PC-3 (cell line): ENCODE measurements around the gene WDR3. TPM values are rescaled to one million over a fixed set of nuclear protein-coding genes. Genes with fewer than 3 reads are reported as not detected.

Source experiments
- ATAC-seq: fragments of 200-7000 bp; cut with Tn5 transposase; 2 replicates; pipeline ENCODE4 v1.9.1; 2020; ENCODE audit warnings: mild to moderate bottlenecking, moderate library complexity
- BruUV-seq: library from RNA; stranded (reverse); fragments of 400-500 nt; replicated peaks from 2 replicates; lab custom pipeline; 2021; lab: Mats Ljungman, UMichigan
- CTCF ChIA-PET: fragments of 300-600 bp; sonication (Branson Sonifier 250); formaldehyde crosslinking; loops from one replicate; lab custom pipeline; 2022; ENCODE audit warnings: antibody characterized with exemption; lab: Charles Lee
- POLR2A ChIA-PET: fragments of 300-600 bp; sonication (Branson Sonifier 250); formaldehyde crosslinking; loops from one replicate; lab custom pipeline; 2022; ENCODE audit warnings: antibody characterized with exemption; ENCODE audit not compliant: unreplicated experiment; lab: Charles Lee
- DNase-seq: peaks from one replicate; pipeline ENCODE4 v3.0.0-alpha.2; 2015
- H2AFZ ChIP-seq: fragments of 300-600 bp; sonication (generic); 2 replicates; pipeline ENCODE4 v1.6.0; 2016; ENCODE audit warnings: antibody characterized with exemption, low read length
- H3F3A ChIP-seq: fragments of 300-600 bp; sonication (generic); one replicate; pipeline ENCODE4 v1.6.0; 2017; ENCODE audit warnings: antibody characterized with exemption, low read length, control low read depth, mild to moderate bottlenecking; ENCODE audit not compliant: unreplicated experiment
- H3K27ac ChIP-seq: fragments of 300-600 bp; sonication (generic); 2 replicates; pipeline ENCODE4 v1.5.1; 2016; ENCODE audit warnings: mild to moderate bottlenecking, low read length
- H3K27me3 ChIP-seq: fragments of 300-600 bp; sonication (generic); 2 replicates; pipeline ENCODE4 v1.6.1; 2016; ENCODE audit warnings: low read length, mixed read lengths
- H3K36me3 ChIP-seq: fragments of 300-600 bp; sonication (generic); 2 replicates; pipeline ENCODE4 v1.6.1; 2016; ENCODE audit warnings: low read depth, mixed run types, low read length, mixed read lengths
- H3K4me1 ChIP-seq: fragments of 300-600 bp; sonication (generic); 2 replicates; pipeline ENCODE4 v1.5.1; 2016; ENCODE audit warnings: low read length; ENCODE audit not compliant: insufficient read depth
- H3K4me2 ChIP-seq: fragments of 300-600 bp; sonication (generic); 2 replicates; pipeline ENCODE4 v1.6.0; 2016; ENCODE audit warnings: low read length
- H3K4me3 ChIP-seq: fragments of 300-600 bp; sonication (generic); 2 replicates; pipeline ENCODE4 v1.5.1; 2016; ENCODE audit warnings: mild to moderate bottlenecking, low read length, mixed read lengths
- H3K79me2 ChIP-seq: fragments of 300-600 bp; sonication (generic); 2 replicates; pipeline ENCODE4 v1.6.1; 2017; ENCODE audit warnings: low read length, mixed read lengths
- H3K9ac ChIP-seq: fragments of 300-600 bp; sonication (generic); 2 replicates; pipeline ENCODE4 v1.6.0; 2016; ENCODE audit warnings: mild to moderate bottlenecking, low read length
- H3K9me2 ChIP-seq: fragments of 300-600 bp; sonication (generic); replicated peaks from 2 replicates; pipeline ENCODE4 v1.6.1; 2016; ENCODE audit warnings: mixed run types, low read length, mixed read lengths
- H3K9me3 ChIP-seq: fragments of 300-600 bp; sonication (generic); 2 replicates; pipeline ENCODE4 v1.6.1; 2016; ENCODE audit warnings: low read length, mixed read lengths
- H4K20me1 ChIP-seq: fragments of 300-600 bp; sonication (generic); 2 replicates; pipeline ENCODE4 v1.6.1; 2016; ENCODE audit warnings: low read length, mixed read lengths
- CTCF ChIP-seq: fragments of 300-600 bp; sonication (generic); conservative IDR thresholded peaks from 2 replicates; pipeline ENCODE4 v1.5.1; 2017; ENCODE audit warnings: antibody characterized with exemption, low read depth, mild to moderate bottlenecking, low read length
- EZH2 ChIP-seq: fragments of 300-600 bp; sonication (generic); IDR thresholded peaks from one replicate; pipeline ENCODE4 v1.6.1; 2017; ENCODE audit warnings: antibody characterized with exemption, mild to moderate bottlenecking, low read length; ENCODE audit not compliant: unreplicated experiment
- EZH2phosphoT487 ChIP-seq: fragments of 300-600 bp; sonication (generic); IDR thresholded peaks from 2 replicates; pipeline ENCODE4 v1.6.1; 2018; ENCODE audit warnings: mild to moderate bottlenecking, antibody characterized with exemption, low read length, borderline replicate concordance
- intact Hi-C: fragments of 100-400 bp; cut with micrococcal nuclease; formaldehyde crosslinking; loops from 2 replicates; pipeline ENCODE4 v1.9.0; 2023
- total RNA-seq: library from RNA; depleted of rRNA; stranded (reverse); fragments of >200 nt; gene quantifications from 2 replicates; pipeline ENCODE4 v1.2.3, GENCODE V29; 2014

WDR3 gene
- total RNA-seq, 1 experiment from 2014 or later, result 57.8 TPM

DNA sequence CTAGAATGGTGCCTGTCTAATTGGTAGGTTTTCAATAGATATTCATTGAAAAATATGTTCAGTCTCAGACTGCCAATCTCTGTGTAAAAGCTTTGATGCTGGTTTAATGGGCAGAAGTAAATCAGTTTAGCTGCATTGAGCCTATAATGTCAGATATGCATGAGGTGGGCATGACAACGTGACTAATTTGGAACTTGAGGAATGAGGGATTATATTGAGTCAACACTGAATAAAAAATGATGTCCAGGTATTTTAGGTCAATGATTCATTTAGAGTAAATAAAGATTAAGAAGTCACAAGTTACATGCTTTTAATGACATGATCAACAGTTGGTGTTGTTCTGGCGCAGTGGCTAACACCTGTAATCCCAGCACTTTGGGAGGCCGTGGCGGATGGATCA lies 3.0 kb downstream of the WDR3 start:
- 0 out of 2 replicates have a peak overlapping the region, but pooled peaks have one; percentile 2 for H3K27ac ChIP-seq
- no peak for TF ChIP-seq CTCF
- no peak for TF ChIP-seq EZH2phosphoT487
- no peak for TF ChIP-seq EZH2
- H2AFZ ChIP-seq, result no peak overlapping the region
- H3K4me3 ChIP-seq, result peak overlapping the region; percentile 86; the same call in 1 of the 2 replicates
- no peaks in the 10 kb centered on the region for H3F3A ChIP-seq
- peak overlapping the region; percentile 90 for H3K4me2 ChIP-seq
- DNase-seq, result peak; percentile 69
- CTCF ChIA-PET, result no interaction called here
- no TSS peak for BruUV-seq
- H3K4me1 ChIP-seq, result peaks cover 35% of the 10 kb centered on the region
- H3K9me2 ChIP-seq, result no peaks in the 10 kb centered on the region
- intact Hi-C loops, result no loop called here
- POLR2A ChIA-PET, result no interaction called here
- ATAC-seq, result peak; percentile 10
- H3K9ac ChIP-seq, result no peak overlapping the region
- H4K20me1 ChIP-seq, result peaks cover 30% of the 10 kb centered on the region
- peaks cover 32% of the 10 kb centered on the region; the same call in 1 of the 2 replicates for H3K36me3 ChIP-seq
- no peaks in the 10 kb centered on the region for H3K9me3 ChIP-seq
- H3K27me3 ChIP-seq, result no peaks in the 10 kb centered on the region
- peaks cover 72% of the 10 kb centered on the region for H3K79me2 ChIP-seq

DNA sequence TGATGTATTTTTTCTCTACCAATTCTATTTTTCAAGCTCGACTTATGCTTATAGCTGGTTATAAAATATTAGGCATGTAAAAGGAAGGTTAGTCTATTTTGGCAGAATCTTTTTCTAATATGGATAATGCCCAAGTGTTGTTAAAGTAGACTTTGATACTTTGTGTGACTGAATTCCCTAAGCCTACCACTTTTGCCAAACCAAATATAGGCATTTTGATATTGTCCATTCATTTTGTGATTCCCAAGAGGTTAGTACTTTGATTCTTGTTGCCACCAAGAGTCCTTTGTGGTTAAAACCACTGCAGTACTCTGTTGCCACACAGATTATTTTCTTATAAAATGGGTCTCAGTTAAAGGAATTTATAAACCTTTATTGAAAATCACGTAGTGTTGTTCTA lies 4.2 kb downstream of the WDR3 start:
- H4K20me1 ChIP-seq, result peaks cover 22% of the 10 kb centered on the region
- no peak overlapping the region for H3K27ac ChIP-seq
- H3K4me2 ChIP-seq, result no peak overlapping the region
- no peaks in the 10 kb centered on the region for H3F3A ChIP-seq
- CTCF ChIA-PET, result no interaction called here
- H3K79me2 ChIP-seq, result peaks cover 60% of the 10 kb centered on the region
- peaks cover 26% of the 10 kb centered on the region for H3K4me1 ChIP-seq
- DNase-seq (no peak), ATAC-seq (no peak)
- H2AFZ ChIP-seq, result no peak overlapping the region
- TF ChIP-seq CTCF (no peak), EZH2 (no peak), EZH2phosphoT487 (no peak)
- no peak overlapping the region for H3K9ac ChIP-seq
- no peaks in the 10 kb centered on the region for H3K27me3 ChIP-seq
- intact Hi-C loops, result no loop called here
- no TSS peak for BruUV-seq
- POLR2A ChIA-PET, result no interaction called here
- no peaks in the 10 kb centered on the region for H3K9me3 ChIP-seq
- H3K36me3 ChIP-seq, result peaks cover 43% of the 10 kb centered on the region
- no peak overlapping the region for H3K4me3 ChIP-seq
- H3K9me2 ChIP-seq, result no peaks in the 10 kb centered on the region

- Histone ChIP-seq H4K20me1 (no peaks in the 10 kb centered on the region), H3K36me3 (peaks cover 82% of the 10 kb centered on the region), H3K27me3 (no peaks in the 10 kb centered on the region), H3K9me3 (no peaks in the 10 kb centered on the region), H3F3A (no peaks in the 10 kb centered on the region), H3K9me2 (no peaks in the 10 kb centered on the region), H2AFZ (no peak overlapping the region), H3K4me2 (no peak overlapping the region), H3K27ac (no peak overlapping the region), H3K4me1 (no peaks in the 10 kb centered on the region), H3K9ac (no peak overlapping the region), H3K79me2 (no peaks in the 10 kb centered on the region), H3K4me3 (no peak overlapping the region)
- TF ChIP-seq EZH2phosphoT487 (no peak), CTCF (no peak), EZH2 (no peak)
- intact Hi-C loops, result no loop called here
- CTCF ChIA-PET, result no interaction called here
- ATAC-seq, result no peak
- BruUV-seq, result no TSS peak
- POLR2A ChIA-PET, result no interaction called here
- no peak for DNase-seq
Measured at GRCh38 chr1:117942293-117942692, 12.8 kb downstream of the WDR3 start.
